ENCODE results near the gene DOK1.

Gene DOK1

DNA sequence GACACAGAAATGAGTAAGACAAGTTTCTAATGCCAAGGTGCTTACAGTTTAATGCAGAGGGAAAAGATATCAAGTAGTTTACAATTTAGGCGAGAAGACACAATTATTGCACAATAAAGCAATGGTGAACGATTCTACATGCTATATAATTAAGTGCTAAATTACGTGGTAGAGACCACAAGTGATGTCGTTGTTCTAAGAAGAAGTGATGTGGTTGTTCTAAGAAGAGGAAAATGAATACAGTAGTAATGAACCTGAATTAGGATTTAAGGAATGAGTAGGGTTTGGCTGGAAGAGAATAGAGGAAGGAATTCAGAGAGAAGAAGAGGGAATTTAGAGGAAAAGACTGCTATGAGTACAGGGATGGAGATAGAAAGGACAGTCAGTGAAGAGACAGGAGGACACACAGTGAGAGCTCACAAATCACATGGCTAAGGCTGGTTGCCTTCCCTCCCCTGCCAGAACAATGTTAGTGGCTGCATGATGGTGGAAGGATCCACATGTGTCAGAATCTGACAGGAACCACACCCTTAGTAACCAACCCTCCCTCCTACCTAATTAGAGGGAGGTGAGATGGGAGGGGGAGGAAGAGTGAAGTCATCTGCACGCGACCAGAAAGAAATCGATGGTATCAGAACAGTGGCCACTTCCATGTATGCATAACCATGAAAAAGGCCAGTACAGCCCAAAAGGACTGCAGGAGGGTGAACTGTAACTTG lies 48.9 kb downstream of the DOK1 start:
- DNase-seq: peak; percentile 21

DNA sequence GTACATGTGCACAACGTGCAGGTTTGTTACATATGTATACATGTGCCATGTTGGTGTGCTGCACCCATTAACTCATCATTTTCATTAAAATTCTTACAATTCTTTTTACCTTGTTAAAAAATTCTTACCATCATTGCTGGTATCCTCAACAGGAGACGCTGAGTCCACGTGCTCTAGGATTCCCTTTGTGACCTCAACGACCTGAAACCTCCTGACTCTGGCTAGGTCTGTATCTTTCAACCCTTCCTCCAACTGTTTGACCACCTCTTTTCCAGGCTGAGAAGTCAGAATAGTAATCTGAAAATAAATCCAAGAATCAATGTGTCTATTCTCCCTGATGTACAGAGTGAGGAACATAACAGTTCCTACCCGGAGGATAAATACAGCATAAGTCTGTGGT lies 52.4 kb downstream of the DOK1 start:
- no peak for DNase-seq

All from hematopoietic multipotent progenitor cell treated with erythropoietin and hydrocortisone succinate and interleukin-3 and kit ligand, for 4 days (in vitro differentiated cells).